GM15510 (cell line): ENCODE results near the gene TLCD3B.

Source experiments
- POLR2A ChIP-seq: IDR thresholded peaks from 3 replicates; pipeline ENCODE4 v1.6.1; 2011; ENCODE audit warnings: borderline replicate concordance; ENCODE audit not compliant: insufficient read length; ENCODE audit errors: extremely low read depth

The TLCD3B gene

DNA sequence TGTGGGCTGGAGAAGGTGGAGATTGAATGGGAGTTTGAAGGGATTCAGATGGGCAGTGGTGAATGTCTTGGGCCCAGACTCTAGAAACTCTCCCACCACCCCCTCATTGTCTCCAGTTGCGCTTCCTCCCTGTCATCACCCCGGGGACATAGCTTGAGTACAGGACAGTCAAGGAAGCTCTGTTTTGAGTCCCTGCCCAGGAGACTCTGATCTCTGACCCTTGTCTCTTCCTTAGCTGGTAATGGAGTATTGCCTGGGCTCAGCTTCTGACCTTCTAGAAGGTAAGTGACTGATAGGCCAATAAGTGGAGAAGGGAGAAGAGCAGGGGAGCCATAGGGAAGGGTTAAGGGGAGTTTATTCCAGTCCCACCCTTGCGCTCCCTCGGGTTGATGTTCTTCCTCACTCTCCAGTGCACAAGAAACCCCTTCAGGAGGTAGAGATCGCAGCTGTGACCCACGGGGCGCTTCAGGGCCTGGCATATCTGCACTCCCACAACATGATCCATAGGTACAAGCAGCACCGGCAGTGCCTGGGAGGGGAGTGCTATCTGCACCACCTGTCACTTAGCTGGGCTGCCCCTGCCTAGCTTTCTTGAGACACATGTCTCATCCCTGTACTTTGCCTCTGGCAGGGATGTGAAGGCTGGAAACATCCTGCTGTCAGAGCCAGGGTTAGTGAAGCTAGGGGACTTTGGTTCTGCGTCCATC, 52.4 kb downstream of the TLCD3B start:
- no peak for TF ChIP-seq POLR2A

DNA sequence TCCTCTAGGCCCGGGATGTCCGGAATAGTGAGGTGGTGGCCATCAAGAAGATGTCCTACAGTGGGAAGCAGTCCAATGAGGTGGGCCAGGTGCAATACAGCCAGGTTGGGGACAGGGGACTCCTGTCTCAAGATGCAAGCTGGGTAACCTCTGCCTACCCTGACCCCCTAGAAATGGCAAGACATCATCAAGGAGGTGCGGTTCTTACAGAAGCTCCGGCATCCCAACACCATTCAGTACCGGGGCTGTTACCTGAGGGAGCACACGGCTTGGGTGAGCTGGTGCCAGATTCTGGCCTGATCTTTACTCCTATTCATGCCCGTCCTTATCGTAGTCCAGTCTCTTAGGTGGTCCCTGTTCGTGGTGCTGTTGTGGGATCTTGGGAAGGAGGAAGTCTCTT, 53.0 kb downstream of the TLCD3B start:
- no peak for TF ChIP-seq POLR2A

DNA sequence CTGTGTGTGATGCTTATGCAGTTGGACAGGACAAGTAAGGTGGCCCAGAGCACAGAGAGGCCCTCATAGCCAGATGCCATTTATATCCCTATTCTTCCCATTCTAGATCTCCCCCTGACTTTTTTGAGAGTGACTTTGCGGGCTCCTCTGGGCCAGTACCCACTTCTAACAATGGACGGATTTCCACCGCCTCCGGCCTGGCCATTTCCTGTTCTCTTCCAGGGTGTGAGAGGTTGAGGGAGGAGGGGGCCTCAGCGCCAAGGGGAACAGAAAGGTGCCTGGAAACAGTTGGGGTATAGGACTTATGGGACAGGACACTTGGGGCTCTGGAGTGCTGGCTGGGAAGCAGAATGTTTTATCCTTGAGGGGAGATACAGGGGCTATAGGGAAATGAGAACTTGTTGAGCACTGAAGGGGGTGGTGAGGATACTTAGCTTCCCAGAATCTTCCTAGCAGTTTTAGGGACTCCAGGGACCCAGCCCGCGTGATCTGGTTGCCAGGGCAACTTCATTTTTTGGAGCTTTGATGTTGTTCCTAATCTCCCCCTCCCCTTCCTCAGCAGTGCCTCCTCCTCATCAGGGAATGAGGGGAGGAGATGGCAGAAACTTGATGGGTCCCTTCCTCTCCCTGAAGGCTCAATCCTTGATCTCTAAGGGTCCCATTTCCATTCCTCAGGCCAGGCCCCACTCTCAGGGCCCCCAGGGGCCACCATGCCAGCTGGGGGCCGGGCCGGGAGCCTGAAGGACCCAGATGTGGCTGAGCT, 53.8 kb downstream of the TLCD3B start:
- TF ChIP-seq POLR2A: no peak

DNA sequence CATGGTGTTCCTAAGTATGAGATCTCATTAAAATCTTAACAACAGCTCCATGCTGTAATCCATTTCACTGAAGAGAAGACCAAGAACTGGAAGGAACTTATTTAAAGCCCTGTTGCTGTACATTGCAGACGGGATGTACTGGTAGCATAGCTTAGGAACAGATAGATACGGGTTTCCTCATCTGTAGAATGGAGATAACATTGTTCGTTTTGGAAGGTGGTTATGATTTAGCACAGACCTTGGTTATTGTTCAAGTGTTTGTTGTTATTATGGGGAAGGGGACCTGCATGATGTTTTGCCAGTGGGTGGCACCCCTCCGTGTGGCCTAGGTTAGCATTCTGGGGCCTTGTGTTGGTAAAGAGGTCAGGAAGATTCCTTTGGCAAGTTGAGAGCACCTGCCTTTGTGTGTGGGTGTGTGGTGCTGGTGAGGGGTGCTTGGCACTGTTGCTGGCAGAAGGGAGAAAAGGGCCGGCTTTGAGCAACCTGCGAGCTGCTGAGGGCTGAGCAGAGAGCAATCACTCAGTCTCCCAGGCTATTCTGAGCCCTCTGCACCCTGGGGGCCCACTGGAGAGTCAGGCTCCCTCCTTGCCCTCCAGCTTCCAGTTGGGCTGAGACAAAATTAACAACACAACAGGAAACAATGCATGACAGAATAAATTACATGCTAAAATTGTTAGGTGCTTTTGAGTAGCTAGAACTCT, 55.1 kb downstream of the TLCD3B start:
- TF ChIP-seq POLR2A: no peak

DNA sequence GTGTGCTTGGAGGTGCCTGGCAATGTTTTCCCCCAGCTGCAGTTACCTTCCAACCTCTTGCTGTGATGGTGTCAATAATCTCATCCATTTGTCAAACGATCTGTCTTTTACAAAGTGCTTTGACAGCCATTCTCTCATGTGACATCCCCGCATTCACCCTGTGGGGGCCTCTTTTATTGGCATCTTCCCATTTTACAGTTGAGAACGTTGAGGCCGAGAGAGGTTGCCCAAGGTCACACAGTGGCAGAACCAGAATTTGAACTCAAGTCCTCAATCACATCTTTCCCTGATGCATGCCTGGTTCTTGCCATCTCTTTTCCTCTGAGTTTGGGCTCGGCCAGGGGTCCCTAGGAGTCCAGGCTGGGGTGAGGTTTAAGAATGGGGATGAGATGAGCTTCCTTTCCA, 55.9 kb downstream of the TLCD3B start:
- TF ChIP-seq POLR2A: no peak
